ENCODE results near the gene PTPRN2. TPM values are rescaled to one million over a fixed set of nuclear protein-coding genes. Genes with fewer than 3 reads are reported as not detected.

PTPRN2 gene
- total and polyA plus RNA-seq, 9 of the 15 experiments (the other 6 are each of a cell fraction or from before 2014, with no cell fraction given) = not detected

DNA sequence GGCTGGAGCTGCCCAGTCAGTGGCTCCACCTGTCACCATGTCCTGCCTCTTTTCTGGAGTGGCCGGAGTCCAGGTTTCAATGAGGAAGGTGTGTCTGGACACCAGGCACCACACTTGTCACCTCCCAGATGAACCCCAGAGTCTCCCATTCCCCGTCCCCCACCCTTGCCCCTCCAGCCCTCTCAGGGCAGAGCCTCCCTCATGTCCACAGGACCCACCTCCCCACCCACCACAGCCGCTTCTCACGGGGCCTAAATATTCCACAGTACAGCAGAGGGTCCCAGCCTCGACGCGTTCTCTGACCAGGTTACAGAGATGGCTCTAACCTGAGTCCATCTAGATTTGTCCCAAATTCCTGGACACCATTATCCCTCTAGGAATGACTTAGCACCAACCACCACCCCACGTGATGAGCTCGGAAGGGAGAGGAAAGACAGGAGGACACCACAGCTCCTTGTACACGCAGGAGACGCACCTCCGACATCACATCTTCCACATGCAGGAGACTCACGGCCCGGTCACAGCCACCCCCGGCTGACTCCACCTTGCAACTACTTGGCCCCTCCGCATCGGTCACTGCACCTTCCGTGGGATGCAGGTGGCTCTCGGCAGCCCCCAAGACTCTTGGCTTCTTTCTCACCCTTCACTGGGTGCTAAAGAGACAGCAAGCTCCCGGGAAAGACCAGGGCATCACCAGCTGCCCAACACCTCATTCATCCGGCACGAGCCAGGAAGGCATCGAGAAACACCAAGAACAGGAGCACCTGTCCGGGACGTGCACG lies 690.7 kb downstream of the PTPRN2 start:
- WGBS (ENCODE audit: insufficient coverage, low coverage, missing lambda C conversion rate) = 1% methylated on average over 26 of the region's 26 CpGs

More for the DNA sequence above, 690.7 kb downstream of the PTPRN2 start:
- no peak for DNase-seq (ENCODE audit: extremely low read depth in 1 of 4, low spot score in 3 of 4)
- Histone ChIP-seq H3K4me1 (replicated peaks in 1 of 2; ENCODE audit: control insufficient read depth in 2 of 2, insufficient read depth in 2 of 2, low read length in 2 of 2) (no peaks in the 10 kb centered on the region), H2AFZ (ENCODE audit: low read depth, low read length) (no peak overlapping the region), H3K9ac (ENCODE audit: insufficient read depth in 1 of 2, low read depth in 2 of 2, low read length in 2 of 2) (no peak overlapping the region), H3K27ac (ENCODE audit: extremely low read depth, low read depth, low read length) (no peak overlapping the region), H3K79me2 (ENCODE audit: control insufficient read depth, insufficient read depth, low read length) (no peaks in the 10 kb centered on the region), H4K20me1 (replicated peaks; ENCODE audit: control insufficient read depth, insufficient read depth, low read length) (no peaks in the 10 kb centered on the region; the same call in none of the 2 replicates), H3K9me3 (replicated peaks; ENCODE audit: control insufficient read depth, insufficient read depth, low read depth, low read length) (no peaks in the 10 kb centered on the region), H3K36me3 (ENCODE audit: control insufficient read depth, insufficient read depth, low read length) (no peaks in the 10 kb centered on the region), H3K4me3 (no peak overlapping the region), H3K27me3 (ENCODE audit: control insufficient read depth in 2 of 2, insufficient read depth in 2 of 2, low read length in 2 of 2) (peaks cover 51 to 85% of the 10 kb centered on the region in 2 experiments), H3K4me2 (ENCODE audit: insufficient read depth, low read length) (no peak overlapping the region), H3K9me1 (ENCODE audit: control insufficient read depth, insufficient read depth, low read length) (no peaks in the 10 kb centered on the region)
- TF ChIP-seq TCF7 (IDR thresholded peaks at IDR 0.05; ENCODE audit: borderline replicate concordance) (no peak), SIX5 (IDR thresholded peaks at IDR 0.05; ENCODE audit: borderline replicate concordance in 1 of 2, insufficient read depth in 1 of 2, low read depth in 1 of 2, low read length in 2 of 2) (no peak), HDAC2 (IDR thresholded peaks at IDR 0.05) (no peak), ZNF696 (CRISPR knock-in tag; conservative IDR thresholded peaks at IDR 0.05) (no peak), ZNF354B (CRISPR knock-in tag; IDR thresholded peaks at IDR 0.05) (no peak), NCOA6 (IDR thresholded peaks at IDR 0.05) (no peak), POLR2H (tag; IDR thresholded peaks at IDR 0.05; ENCODE audit: low read depth) (no peak), ZNF134 (CRISPR knock-in tag; conservative IDR thresholded peaks at IDR 0.05) (no peak), ZNF77 (CRISPR knock-in tag; IDR thresholded peaks at IDR 0.05) (no peak), KHSRP (IDR thresholded peaks at IDR 0.05) (no peak), MAZ (CRISPR knock-in tag; conservative IDR thresholded peaks at IDR 0.05 in 1 of 2, IDR thresholded peaks at IDR 0.05 in 1 of 2) (no peak), MEIS2 (IDR thresholded peaks at IDR 0.05; ENCODE audit: partially characterized antibody) (no peak), GATA2 (CRISPR knock-in tag; IDR thresholded peaks at IDR 0.05) (no peak), FOXP4 (CRISPR knock-in tag; IDR thresholded peaks at IDR 0.05; ENCODE audit: borderline replicate concordance) (no peak), ZNF507 (tag; conservative IDR thresholded peaks at IDR 0.05) (no peak), ZNF695 (CRISPR knock-in tag; IDR thresholded peaks at IDR 0.05) (no peak), SRSF3 (IDR thresholded peaks at IDR 0.05; ENCODE audit: insufficient read depth, low read length) (no peak), ZNF561 (CRISPR knock-in tag; conservative IDR thresholded peaks at IDR 0.05) (no peak)
- BruUV-seq (replicated peaks) = no TSS peak
- in situ Hi-C loops (cut with MboI) (no loop called here), intact Hi-C loops (cut with micrococcal nuclease) (no loop called here)
- no peak; the same call in 2 of the 3 replicates for ATAC-seq
- FAIRE-seq = no peak
- CTCF ChIA-PET (ENCODE audit: low intra/inter-chr PET ratio) = no interaction called here
- POLR2A ChIA-PET = interaction anchor here (0.6 kb wide), 1 partner anchor 923 kb away, joined by 3 read pairs; no protein-coding TSS in a partner anchor
